Fibroblast of mammary gland (primary cell): ENCODE results near the gene RPTOR.

Experiments
- DNase-seq: peaks from one replicate; pipeline ENCODE4 v3.0.0-alpha.2; 2010; ENCODE audit warnings: low read depth
- H3K4me3 ChIP-seq: 2 replicates; pipeline ENCODE4 v1.5.1; 2011; ENCODE audit warnings: low read depth, mild to moderate bottlenecking, low read length, moderate library complexity; ENCODE audit not compliant: control insufficient read depth
- TF ChIP-seq, protein P1 (sequence below): conservative IDR thresholded peaks from 2 replicates; pipeline ENCODE4 v1.5.1; 2011; ENCODE audit warnings: low read depth, low read length, inconsistent platforms; ENCODE audit not compliant: control insufficient read depth, insufficient read depth

The RPTOR gene

DNA sequence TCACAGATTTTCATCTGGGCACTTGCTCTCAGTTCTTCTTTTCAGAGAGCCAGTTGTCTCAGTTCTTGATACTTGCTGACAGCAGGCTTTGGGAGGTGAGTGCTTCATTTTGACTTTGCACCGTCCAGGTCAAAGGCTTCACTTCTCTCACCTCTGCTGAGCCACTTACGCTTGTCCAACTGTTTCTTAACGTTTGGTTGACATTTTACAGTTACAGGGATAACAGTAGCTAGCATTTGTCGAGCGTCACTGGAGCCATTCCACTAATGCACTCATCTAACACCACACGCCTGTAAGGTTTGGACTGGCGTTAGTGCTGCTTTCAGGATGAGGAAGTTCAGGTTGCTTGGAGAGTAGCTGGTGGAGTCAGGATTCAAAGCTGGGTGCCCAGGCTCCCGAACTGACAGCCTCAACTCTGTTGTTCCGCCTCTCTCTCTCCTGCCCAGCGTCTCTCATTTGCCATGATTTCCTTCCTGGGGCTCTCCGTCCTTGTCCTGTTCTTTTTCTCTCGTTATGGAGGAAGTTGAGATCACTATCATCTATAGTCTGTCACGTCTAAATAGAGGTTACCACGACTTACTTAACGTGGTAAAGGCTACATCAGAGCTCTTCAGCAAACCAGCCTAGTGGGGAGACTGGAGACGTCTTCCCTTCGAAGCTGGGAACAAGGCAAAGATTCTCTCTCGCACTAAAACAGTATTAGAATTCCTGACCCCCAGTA, 220.8 kb downstream of the RPTOR start:
- TF ChIP-seq, protein P1, sequence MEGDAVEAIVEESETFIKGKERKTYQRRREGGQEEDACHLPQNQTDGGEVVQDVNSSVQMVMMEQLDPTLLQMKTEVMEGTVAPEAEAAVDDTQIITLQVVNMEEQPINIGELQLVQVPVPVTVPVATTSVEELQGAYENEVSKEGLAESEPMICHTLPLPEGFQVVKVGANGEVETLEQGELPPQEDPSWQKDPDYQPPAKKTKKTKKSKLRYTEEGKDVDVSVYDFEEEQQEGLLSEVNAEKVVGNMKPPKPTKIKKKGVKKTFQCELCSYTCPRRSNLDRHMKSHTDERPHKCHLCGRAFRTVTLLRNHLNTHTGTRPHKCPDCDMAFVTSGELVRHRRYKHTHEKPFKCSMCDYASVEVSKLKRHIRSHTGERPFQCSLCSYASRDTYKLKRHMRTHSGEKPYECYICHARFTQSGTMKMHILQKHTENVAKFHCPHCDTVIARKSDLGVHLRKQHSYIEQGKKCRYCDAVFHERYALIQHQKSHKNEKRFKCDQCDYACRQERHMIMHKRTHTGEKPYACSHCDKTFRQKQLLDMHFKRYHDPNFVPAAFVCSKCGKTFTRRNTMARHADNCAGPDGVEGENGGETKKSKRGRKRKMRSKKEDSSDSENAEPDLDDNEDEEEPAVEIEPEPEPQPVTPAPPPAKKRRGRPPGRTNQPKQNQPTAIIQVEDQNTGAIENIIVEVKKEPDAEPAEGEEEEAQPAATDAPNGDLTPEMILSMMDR: no peak
- DNase-seq: no peak
- H3K4me3 ChIP-seq: no peak overlapping the region

DNA sequence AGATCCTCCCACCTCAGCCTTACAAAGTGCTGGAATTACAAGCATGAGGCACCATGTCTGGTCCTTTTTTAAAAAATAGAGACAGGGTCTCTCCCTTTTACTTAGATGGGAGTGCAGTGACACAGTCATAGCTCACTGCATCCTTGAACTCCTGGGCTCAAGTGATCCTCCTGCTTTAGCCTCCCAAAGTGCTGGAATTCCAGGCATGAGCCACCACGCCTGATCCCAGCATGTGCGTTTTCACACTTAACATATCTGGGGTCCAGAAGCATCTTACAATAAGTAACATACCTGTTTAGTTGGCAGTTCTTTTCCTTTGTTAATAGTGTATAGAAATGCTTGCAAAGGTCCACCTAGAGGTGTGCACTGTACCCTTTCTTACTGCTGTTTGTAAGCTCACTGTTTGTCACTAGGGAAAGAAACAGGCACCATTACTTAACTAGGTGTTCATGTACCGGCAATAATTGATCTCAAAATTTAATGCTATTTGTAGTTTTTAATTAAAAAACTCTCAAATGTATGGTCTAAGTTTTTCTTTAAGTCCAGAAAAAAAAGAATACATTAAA, 221.7 kb downstream of the RPTOR start:
- TF ChIP-seq, protein P1: no peak
- DNase-seq: no peak
- H3K4me3 ChIP-seq: no peak overlapping the region

DNA sequence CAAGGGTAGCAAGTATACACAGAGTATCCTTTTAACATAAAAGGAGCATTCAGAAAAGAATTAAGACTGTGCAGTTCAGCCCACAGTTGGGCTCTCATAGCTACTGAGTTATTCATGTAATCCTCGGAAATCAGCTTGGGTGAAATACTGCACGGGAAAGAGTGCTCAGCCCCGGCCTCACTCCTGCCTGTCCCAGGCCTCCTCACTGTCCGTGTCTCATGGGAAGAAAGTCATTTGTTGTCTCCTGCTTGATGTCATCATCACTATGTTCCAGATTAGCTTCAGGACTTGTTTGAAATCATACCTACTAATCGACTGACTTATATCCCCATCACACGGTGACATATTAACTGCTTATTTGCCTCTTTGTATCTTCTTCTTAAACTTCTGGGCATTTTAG, 223.8 kb downstream of the RPTOR start:
- TF ChIP-seq, protein P1: no peak
- no peak overlapping the region for H3K4me3 ChIP-seq
- DNase-seq: no peak

DNA sequence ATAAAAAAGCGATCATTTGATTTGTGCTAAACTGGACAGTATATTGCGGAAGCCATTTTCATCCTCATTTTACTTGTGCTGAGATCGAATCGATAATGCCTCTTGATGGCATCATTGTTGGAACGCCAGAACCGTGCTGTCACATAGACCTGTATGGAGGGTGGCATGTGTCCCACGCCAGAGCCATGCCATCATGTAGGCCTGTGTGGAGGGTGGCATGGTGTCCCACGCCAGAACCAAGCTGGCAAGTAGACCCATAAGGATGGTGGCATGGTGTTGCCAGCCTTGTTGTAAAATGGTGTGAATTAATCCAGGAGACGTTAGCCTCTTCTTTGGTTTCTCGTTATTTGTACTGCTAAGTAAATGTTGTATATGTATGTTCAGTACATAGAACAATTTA, 224.3 kb downstream of the RPTOR start:
- no peak overlapping the region for H3K4me3 ChIP-seq
- no peak for DNase-seq
- TF ChIP-seq, protein P1: no peak

DNA sequence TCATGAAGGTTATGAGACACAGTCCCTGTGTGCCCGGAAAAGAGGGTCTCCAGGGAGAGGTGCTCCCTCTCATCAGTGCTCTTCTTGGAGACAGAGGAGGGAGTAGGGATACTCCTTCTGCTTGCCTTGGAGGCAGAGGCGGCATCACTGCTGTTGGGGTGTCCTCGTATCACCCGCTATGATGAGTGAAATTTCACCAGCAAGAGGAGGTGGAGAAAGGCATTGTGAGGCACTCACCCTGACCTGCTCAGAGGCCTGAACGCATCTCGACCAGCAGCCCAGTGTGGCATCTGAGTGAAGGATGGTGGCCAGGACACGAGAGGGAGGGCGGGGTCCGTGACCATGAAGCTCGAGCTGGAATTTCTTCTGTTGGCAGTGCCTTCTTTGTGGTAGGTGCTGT, 224.9 kb downstream of the RPTOR start:
- no peak for DNase-seq
- no peak overlapping the region for H3K4me3 ChIP-seq
- TF ChIP-seq, protein P1: no peak

DNA sequence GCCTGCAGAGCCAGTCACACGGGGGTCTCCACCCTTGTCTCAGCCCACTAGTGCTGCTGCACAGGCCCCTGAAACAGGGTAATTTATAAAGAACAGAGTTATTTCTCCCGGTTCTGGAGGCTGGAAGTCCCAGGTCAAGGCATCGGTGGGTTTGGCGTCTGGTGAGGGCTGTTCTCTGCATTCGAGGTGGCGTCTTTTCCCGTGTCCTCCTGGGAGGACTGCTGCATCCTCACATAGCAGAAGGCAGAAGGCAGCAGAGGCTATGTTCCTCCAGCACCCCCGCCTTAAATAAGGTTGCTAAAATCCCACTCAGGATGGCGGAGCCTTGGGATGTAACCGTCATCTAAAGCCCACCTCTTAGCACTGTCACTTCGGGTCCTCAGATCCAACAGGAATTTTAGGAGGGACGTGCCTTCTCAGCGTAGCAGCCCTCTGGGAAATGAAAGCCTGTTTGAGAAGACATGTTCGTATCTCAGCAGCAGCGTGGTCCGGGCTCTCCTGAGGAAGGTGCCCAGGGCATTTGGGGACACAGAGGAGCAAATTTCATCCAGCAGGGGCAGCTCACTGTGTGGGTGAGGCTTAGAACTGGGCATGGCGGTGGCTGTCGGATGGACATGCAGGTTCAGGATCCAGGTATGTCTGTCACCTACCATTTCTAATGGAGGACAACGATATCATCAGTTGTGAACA, 225.4 kb downstream of the RPTOR start:
- TF ChIP-seq, protein P1: no peak
- no peak for DNase-seq
- no peak overlapping the region for H3K4me3 ChIP-seq
